Astrocyte (in vitro differentiated cells and primary cell): ENCODE measurements around the gene LCOR. TPM values are rescaled to one million over a fixed set of nuclear protein-coding genes. Genes with fewer than 3 reads are reported as not detected.

Source experiments
- DNase-seq: peaks from one replicate; pipeline ENCODE4 v3.0.0-alpha.2; 2010; ENCODE audit warnings: low read depth
- FAIRE-seq: peaks from 2 replicates; lab custom pipeline; 2011; peaks lifted over from hg19 to GRCh38; lab: Jason Lieb, UNC
- H2AFZ ChIP-seq: 2 replicates; pipeline ENCODE4 v1.6.0; 2012; ENCODE audit warnings: low read depth, low read length, inconsistent platforms
- H3K27ac ChIP-seq: 2 replicates; pipeline ENCODE4 v1.5.1; 2011; ENCODE audit warnings: low read depth, low read length, inconsistent platforms
- H3K27me3 ChIP-seq: 2 replicates; pipeline ENCODE4 v1.6.0; 2011; ENCODE audit warnings: low read length, inconsistent platforms; ENCODE audit not compliant: insufficient read depth
- H3K36me3 ChIP-seq: 2 replicates; pipeline ENCODE4 v1.5.1; 2011; ENCODE audit warnings: low read length, inconsistent platforms; ENCODE audit not compliant: insufficient read depth
- H3K4me1 ChIP-seq: 2 replicates; pipeline ENCODE4 v1.5.1; 2011; ENCODE audit warnings: low read length, inconsistent platforms; ENCODE audit not compliant: insufficient read depth
- H3K4me2 ChIP-seq: 2 replicates; pipeline ENCODE4 v1.6.0; 2012; ENCODE audit warnings: low read length, inconsistent platforms
- H3K4me3 ChIP-seq: 2 replicates; pipeline ENCODE4 v1.5.1; 2011; ENCODE audit warnings: low read depth, mild to moderate bottlenecking, low read length, inconsistent platforms; ENCODE audit not compliant: insufficient read depth
- H3K79me2 ChIP-seq: 2 replicates; pipeline ENCODE4 v1.6.0; 2012; ENCODE audit warnings: mild to moderate bottlenecking, low read length, inconsistent platforms; ENCODE audit not compliant: insufficient read depth
- H3K9ac ChIP-seq: 2 replicates; pipeline ENCODE4 v1.6.0; 2012; ENCODE audit warnings: mild to moderate bottlenecking, low read length, inconsistent platforms
- H3K9me3 ChIP-seq: 2 replicates; pipeline ENCODE4 v1.5.1; 2012; ENCODE audit warnings: low read depth, mild to moderate bottlenecking, low read length, inconsistent platforms; ENCODE audit not compliant: insufficient read depth
- H4K20me1 ChIP-seq: 2 replicates; pipeline ENCODE4 v1.6.0; 2012; ENCODE audit warnings: low read length, inconsistent platforms; ENCODE audit not compliant: insufficient read depth
- H3K27ac Mint-ChIP-seq: one replicate; pipeline ENCODE4 v1.8.0; 2021; ENCODE audit warnings: mild to moderate bottlenecking, mixed read lengths; ENCODE audit not compliant: unreplicated experiment
- H3K27me3 Mint-ChIP-seq: one replicate; pipeline ENCODE4 v1.8.0; 2021; ENCODE audit warnings: low read depth, mixed read lengths; ENCODE audit not compliant: unreplicated experiment
- H3K36me3 Mint-ChIP-seq: one replicate; pipeline ENCODE4 v1.8.0; 2021; ENCODE audit warnings: low read depth, mixed read lengths; ENCODE audit not compliant: unreplicated experiment
- H3K4me1 Mint-ChIP-seq: one replicate; pipeline ENCODE4 v1.8.0; 2021; ENCODE audit warnings: low read depth, mixed read lengths; ENCODE audit not compliant: unreplicated experiment
- H3K4me3 Mint-ChIP-seq: one replicate; pipeline ENCODE4 v1.8.0; 2021; ENCODE audit warnings: mild to moderate bottlenecking, moderate library complexity, mixed read lengths; ENCODE audit not compliant: unreplicated experiment
- H3K9me3 Mint-ChIP-seq: one replicate; pipeline ENCODE4 v1.8.0; 2021; ENCODE audit warnings: mild to moderate bottlenecking, mixed read lengths; ENCODE audit not compliant: unreplicated experiment
- CTCF ChIP-seq: IDR thresholded peaks from 2 replicates; pipeline ENCODE4 v1.5.1; 2011; ENCODE audit warnings: low read depth, mild to moderate bottlenecking, inconsistent platforms, low read length, moderate library complexity; ENCODE audit not compliant: insufficient read depth
- EZH2 ChIP-seq: IDR thresholded peaks from 2 replicates; pipeline ENCODE4 v1.6.1; 2012; ENCODE audit warnings: mild to moderate bottlenecking, low read length, inconsistent platforms; ENCODE audit not compliant: insufficient read depth
- total RNA-seq: library from RNA; stranded (reverse); gene quantifications from 2 replicates; pipeline ENCODE4 v1.2.1, GENCODE V29; 2021

LCOR gene
- total RNA-seq, 1 donor from 2014 or later, result 72.0 TPM

GRCh38 chr10:96949039-96949683 lies 117.1 kb downstream of the LCOR start:
- H3K36me3 Mint-ChIP-seq, result peaks cover 3% of the 10 kb centered on the region
- DNase-seq, result no peak
- H3K79me2 ChIP-seq, result peaks cover 7% of the 10 kb centered on the region

GRCh38 chr10:96951954-96952353 lies 119.9 kb downstream of the LCOR start:
- Mint-ChIP-seq H3K4me1 (no peaks in the 10 kb centered on the region), H3K36me3 (peaks cover 13% of the 10 kb centered on the region)

More at GRCh38 chr10:96949039-96949683, 117.1 kb downstream of the LCOR start:
- Histone ChIP-seq H4K20me1 (peaks cover 8% of the 10 kb centered on the region), H2AFZ (no peak overlapping the region), H3K9me3 (no peaks in the 10 kb centered on the region), H3K36me3 (peaks cover 14% of the 10 kb centered on the region), H3K4me2 (no peak overlapping the region), H3K27ac (no peak overlapping the region), H3K27me3 (no peaks in the 10 kb centered on the region), H3K9ac (no peak overlapping the region), H3K4me3 (no peak overlapping the region), H3K4me1 (no peaks in the 10 kb centered on the region)
- no peak for FAIRE-seq
- Mint-ChIP-seq H3K9me3 (no peaks in the 10 kb centered on the region), H3K4me1 (no peaks in the 10 kb centered on the region), H3K27me3 (no peaks in the 10 kb centered on the region), H3K27ac (no peak overlapping the region), H3K4me3 (no peak overlapping the region)
- TF ChIP-seq EZH2 (no peak), CTCF (no peak)

More at GRCh38 chr10:96951954-96952353, 119.9 kb downstream of the LCOR start:
- no peaks in the 10 kb centered on the region for H3K9me3 ChIP-seq
- H3K79me2 ChIP-seq, result peaks cover 4% of the 10 kb centered on the region
- Mint-ChIP-seq H3K27ac (no peak overlapping the region), H3K4me3 (no peak overlapping the region), H3K9me3 (no peaks in the 10 kb centered on the region), H3K27me3 (no peaks in the 10 kb centered on the region)
- H3K4me3 ChIP-seq, result no peak overlapping the region
- H2AFZ ChIP-seq, result no peak overlapping the region
- H3K27ac ChIP-seq, result no peak overlapping the region
- no peaks in the 10 kb centered on the region for H3K4me1 ChIP-seq
- H3K36me3 ChIP-seq, result peaks cover 31% of the 10 kb centered on the region
- H3K4me2 ChIP-seq, result no peak overlapping the region
- FAIRE-seq (no peak), DNase-seq (no peak)
- no peak overlapping the region for H3K9ac ChIP-seq
- H3K27me3 ChIP-seq, result no peaks in the 10 kb centered on the region
- peaks cover 15% of the 10 kb centered on the region for H4K20me1 ChIP-seq
- TF ChIP-seq CTCF (no peak), EZH2 (no peak)
